ENCODE results near the gene GHR.

The GHR gene

DNA sequence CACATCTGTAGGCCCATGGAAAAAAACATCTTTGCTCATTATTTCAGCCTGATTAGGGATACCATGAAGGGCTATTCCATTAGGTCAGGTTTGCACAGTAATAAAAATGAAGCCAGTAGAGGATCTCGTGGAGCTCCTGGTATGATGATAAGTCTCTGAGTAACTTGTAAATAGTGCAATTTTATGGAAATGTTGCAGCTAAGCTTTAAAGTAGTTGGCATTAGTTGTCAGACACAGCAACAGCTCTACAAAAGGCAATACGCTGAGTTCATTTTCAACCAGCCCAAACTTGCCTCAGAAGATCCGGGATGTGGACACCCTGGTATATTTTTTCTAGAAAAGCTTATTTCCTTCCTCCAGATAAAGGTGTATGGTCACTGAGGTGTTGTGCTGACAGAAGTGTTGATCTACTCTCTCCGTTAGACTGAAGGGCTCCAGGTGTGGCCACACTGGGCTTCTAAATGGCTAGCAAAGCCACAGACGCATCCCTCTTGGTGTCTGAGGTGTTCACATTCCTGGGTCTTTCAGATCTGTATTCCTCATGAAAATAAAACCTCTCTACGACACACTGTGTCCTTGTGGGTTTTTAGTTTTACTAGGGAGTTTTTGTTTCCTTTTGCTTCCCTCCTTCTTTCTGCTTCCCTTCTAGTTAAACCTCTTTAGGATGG, 141.6 kb downstream of the GHR start:
- ChIA-PET CTCF (interaction anchor here (0.9 kb wide), 1 partner anchor 203 kb away, joined by 3 read pairs; no protein-coding TSS in a partner anchor), POLR2A (ENCODE audit: low non-redundant PET) (no interaction called here)
- DNase-seq (ENCODE audit: low spot score), result peak; percentile 32
- TF ChIP-seq, protein P1, sequence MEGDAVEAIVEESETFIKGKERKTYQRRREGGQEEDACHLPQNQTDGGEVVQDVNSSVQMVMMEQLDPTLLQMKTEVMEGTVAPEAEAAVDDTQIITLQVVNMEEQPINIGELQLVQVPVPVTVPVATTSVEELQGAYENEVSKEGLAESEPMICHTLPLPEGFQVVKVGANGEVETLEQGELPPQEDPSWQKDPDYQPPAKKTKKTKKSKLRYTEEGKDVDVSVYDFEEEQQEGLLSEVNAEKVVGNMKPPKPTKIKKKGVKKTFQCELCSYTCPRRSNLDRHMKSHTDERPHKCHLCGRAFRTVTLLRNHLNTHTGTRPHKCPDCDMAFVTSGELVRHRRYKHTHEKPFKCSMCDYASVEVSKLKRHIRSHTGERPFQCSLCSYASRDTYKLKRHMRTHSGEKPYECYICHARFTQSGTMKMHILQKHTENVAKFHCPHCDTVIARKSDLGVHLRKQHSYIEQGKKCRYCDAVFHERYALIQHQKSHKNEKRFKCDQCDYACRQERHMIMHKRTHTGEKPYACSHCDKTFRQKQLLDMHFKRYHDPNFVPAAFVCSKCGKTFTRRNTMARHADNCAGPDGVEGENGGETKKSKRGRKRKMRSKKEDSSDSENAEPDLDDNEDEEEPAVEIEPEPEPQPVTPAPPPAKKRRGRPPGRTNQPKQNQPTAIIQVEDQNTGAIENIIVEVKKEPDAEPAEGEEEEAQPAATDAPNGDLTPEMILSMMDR (conservative IDR thresholded peaks at IDR 0.05; ENCODE audit: low read depth), result no peak
- H3K27ac ChIP-seq, result no peak overlapping the region

DNA sequence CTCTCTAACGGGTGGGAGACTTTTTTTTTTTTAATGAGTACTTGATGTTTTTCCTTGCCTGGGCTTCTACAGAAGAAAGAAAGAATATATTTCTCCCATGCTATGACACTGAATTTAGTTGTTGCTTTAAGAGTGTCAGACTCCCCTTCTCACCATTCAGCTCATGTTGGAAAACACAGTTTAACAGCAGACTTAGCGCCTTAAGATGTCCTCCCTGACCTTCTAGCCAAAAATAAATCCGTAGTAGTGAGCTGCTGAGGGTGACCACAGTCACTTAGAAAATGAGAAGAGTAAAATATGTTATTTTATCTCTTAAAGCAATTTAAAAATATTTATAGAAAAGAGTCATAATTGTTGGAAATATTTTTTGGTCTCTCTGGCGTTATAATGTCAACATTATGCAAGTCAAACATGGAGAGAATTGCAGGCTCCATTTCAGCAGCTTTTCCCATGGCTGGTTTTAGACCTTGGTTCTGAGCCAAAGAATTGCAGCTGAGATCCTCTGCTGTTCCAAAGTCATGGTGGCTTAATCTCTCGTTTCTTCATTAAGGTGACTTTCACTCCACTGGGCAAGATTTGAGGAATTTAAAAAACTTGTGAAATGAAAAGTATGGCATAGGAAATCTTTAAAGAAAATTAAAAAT, 143.5 kb downstream of the GHR start:
- DNase-seq (ENCODE audit: low spot score), result no peak
- H3K27ac ChIP-seq, result no peak overlapping the region
- CTCF ChIA-PET, result no interaction called here
- POLR2A ChIA-PET (ENCODE audit: low non-redundant PET), result no interaction called here
- TF ChIP-seq, protein P1 (conservative IDR thresholded peaks at IDR 0.05; ENCODE audit: low read depth), result no peak

DNA sequence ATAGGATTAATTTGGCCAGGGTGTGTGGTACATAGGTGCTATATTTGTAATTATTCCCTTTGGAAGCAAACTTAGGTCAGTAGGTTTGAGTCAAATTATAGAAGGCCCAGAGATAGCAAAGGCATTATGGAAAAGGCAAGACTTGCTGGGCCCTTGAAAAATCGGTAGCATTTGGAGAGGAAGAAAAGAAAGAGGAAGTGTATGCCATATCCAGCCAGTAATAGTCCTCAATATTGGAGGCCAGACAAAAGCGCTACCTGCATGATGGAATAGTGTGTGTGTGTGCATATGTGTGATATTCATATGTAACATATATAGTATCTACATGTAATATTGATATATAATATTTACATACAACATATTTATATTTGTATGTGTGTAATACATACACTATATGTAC, 146.1 kb downstream of the GHR start:
- ChIA-PET POLR2A (ENCODE audit: low non-redundant PET) (no interaction called here), CTCF (no interaction called here)
- TF ChIP-seq, protein P1 (conservative IDR thresholded peaks at IDR 0.05; ENCODE audit: low read depth), result no peak
- no peak overlapping the region for H3K27ac ChIP-seq
- no peak for DNase-seq (ENCODE audit: low spot score)

DNA sequence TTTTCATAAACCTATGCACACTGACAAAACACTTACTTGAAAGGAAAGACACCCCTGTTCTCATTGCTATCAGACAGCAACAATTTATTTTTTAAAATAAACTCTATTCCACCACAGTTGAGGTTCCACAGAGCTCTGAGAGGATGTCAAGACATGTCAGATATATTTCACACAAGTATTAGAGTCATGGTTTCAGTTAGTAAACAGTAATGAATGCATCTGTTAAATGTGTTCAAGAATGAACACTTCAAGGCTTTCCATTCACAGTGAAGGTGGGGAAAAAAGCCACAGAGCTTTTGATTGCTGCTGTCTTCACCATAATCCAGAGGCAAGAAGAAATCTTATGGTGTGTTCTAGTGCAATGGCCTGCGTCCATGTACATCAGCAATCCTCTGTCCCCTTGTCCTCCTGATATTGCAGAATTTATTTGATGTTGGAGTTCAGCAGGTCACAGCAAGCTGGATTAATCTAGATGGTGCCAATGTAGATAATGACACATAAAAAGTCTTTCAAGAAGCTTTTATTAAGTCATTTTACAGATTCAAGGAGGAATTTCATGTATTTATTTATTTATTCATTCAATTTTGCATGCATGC, 146.8 kb downstream of the GHR start:
- no peak for DNase-seq (ENCODE audit: low spot score)
- no peak overlapping the region for H3K27ac ChIP-seq
- CTCF ChIA-PET, result no interaction called here
- POLR2A ChIA-PET (ENCODE audit: low non-redundant PET), result no interaction called here
- TF ChIP-seq, protein P1 (conservative IDR thresholded peaks at IDR 0.05; ENCODE audit: low read depth), result no peak

DNA sequence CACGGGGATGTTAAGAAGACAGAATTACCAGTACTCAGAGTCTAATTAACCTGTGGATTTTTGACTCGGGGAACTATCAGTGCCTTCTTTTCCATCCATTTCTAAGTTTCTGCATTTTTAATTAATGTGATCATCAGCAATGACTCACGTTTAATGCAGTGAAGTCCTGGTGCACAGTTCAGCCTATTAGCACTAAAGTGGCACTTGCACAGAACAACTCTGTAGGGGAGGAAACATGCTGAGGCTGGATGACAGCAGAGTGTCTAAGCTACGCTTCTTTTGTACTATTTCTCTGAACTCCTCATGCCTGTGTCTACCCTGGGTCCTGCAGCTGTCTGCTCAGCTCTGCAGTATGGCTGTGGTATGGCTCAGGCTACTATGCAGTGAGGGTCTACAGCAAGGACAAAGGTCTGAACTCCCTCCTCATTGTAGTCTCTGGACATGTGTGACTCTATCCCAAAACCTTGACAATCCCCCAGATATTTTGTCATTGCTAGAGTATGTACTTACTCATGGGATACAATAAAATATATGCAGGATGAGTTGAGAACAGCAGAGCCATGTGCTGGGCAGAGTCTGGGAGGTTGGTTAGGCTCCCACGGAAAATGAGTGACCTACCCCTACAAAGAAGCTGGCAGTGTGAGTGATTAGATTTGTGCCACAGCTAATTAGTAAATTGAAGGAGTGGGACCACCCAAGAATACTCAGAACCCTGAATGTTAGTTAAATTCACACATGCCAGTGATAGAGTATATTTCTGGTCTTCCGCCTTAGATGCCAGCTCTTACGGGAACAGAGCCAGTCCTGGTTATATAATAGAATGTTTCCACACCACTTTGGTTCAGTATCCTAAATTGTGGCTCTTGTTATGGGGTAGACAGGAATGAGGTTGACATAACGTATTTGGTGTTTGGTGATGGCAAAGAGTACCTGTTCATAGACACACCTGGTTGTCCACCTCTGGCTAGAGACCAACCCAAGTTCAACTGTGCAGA, 148.0 kb downstream of the GHR start:
- DNase-seq (ENCODE audit: low spot score), result peak; percentile 41
- H3K27ac ChIP-seq, result no peak overlapping the region
- TF ChIP-seq, protein P1 (conservative IDR thresholded peaks at IDR 0.05; ENCODE audit: low read depth), result no peak
- CTCF ChIA-PET, result no interaction called here
- POLR2A ChIA-PET (ENCODE audit: low non-redundant PET), result no interaction called here

DNA sequence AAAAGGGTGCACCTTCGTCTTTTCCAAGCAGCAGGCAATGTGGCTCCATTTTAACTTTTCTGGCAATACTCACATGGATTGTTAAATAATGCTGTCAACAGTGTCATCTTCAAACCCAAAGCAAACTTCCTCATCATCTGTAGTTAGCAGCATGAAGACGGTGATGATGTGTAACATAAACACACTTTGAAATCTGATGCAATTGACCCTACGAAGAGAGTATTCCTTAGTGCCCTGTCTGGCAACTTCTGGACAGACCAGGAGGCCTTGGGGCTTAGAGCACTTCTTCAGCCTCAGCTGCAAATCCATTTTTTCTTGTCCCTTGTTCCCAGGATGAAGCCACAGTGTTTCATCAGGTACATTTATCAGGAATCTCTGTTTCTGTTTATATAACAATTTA, 149.1 kb downstream of the GHR start:
- TF ChIP-seq, protein P1 (conservative IDR thresholded peaks at IDR 0.05; ENCODE audit: low read depth), result no peak
- POLR2A ChIA-PET (ENCODE audit: low non-redundant PET), result no interaction called here
- CTCF ChIA-PET, result no interaction called here
- DNase-seq (ENCODE audit: low spot score), result no peak
- no peak overlapping the region for H3K27ac ChIP-seq
